B cell (primary cell): Measurements from ENCODE around the gene CCDC85A. TPM values are rescaled to one million over a fixed set of nuclear protein-coding genes. Genes with fewer than 3 reads are reported as not detected.

Source experiments
- ATAC-seq: fragments of 200-7000 bp; cut with Tn5 transposase; one replicate; pipeline ENCODE4 v1.10.0; 2021; ENCODE audit warnings: low read depth, mild to moderate bottlenecking, moderate number of reproducible peaks, moderate library complexity
- CTCF ChIA-PET: fragments of 350-600 bp; sonication (Branson Sonifier 250); formaldehyde crosslinking; loops from one replicate; lab custom pipeline; 2021; ENCODE audit warnings: antibody characterized with exemption, inconsistent platforms; lab: Charles Lee
- POLR2A ChIA-PET: fragments of 350-600 bp; sonication (Branson Sonifier 250); formaldehyde crosslinking; loops from one replicate; lab custom pipeline; 2021; ENCODE audit warnings: antibody characterized with exemption; lab: Charles Lee
- DNase-seq: peaks from one replicate; pipeline ENCODE4 v3.0.0; 2013
- H2AFZ ChIP-seq: 2 replicates; pipeline ENCODE4 v1.6.1; 2012; ENCODE audit warnings: mild to moderate bottlenecking, low read depth, low read length; ENCODE audit not compliant: insufficient read depth, poor library complexity, severe bottlenecking
- H3K27ac ChIP-seq, 2 donors: 1 replicate in 1 of 2; 2 replicates in 1 of 2; pipeline ENCODE4 v1.5.1; 2012 to 2013; ENCODE audit warnings: low read length in 2 of 2, mild to moderate bottlenecking in 2 of 2, moderate library complexity in 1 of 2
- H3K27me3 ChIP-seq, 4 experiments: fragments of 200-600 bp in 1 of 4; sonication (generic) in 1 of 4; replicated peaks in 1 of 4; 1 replicate in 2 of 4; 2 replicates in 2 of 4; pipeline versions ENCODE4 v1.6.1 to v1.7.0; 2013 to 2016; ENCODE audit warnings: low read length in 3 of 4, mild to moderate bottlenecking in 2 of 4, mixed read lengths in 1 of 4, moderate library complexity in 1 of 4; ENCODE audit not compliant: insufficient read depth in 4 of 4, control insufficient read depth in 3 of 4; ENCODE audit errors: control extremely low read depth in 1 of 4
- H3K36me3 ChIP-seq, 2 experiments: replicated peaks in 1 of 2; 1 replicate in 1 of 2; 2 replicates in 1 of 2; pipeline versions ENCODE4 v1.6.1 to v1.7.1; 2013; ENCODE audit warnings: low read length in 1 of 2; ENCODE audit not compliant: insufficient read depth in 2 of 2, control insufficient read depth in 1 of 2; ENCODE audit errors: control extremely low read depth in 1 of 2, extremely low read depth in 1 of 2
- H3K4me1 ChIP-seq, 2 donors: fragments of 200-600 bp in 1 of 2; sonication (generic) in 1 of 2; 1 replicate in 1 of 2; 2 replicates in 1 of 2; pipeline versions ENCODE4 v1.5.1 to v1.6.1; 2013 to 2017; ENCODE audit warnings: low read length in 2 of 2; ENCODE audit not compliant: control insufficient read depth in 2 of 2, insufficient read depth in 2 of 2
- H3K4me2 ChIP-seq: replicated peaks from 2 replicates; pipeline ENCODE3; 2012; ENCODE audit warnings: mild to moderate bottlenecking, low read depth, low read length; ENCODE audit not compliant: poor library complexity, severe bottlenecking
- H3K4me3 ChIP-seq, 5 experiments: fragments of 200-600 bp in 1 of 5; sonication (generic) in 1 of 5; 1 replicate in 3 of 5; 2 replicates in 2 of 5; pipeline versions ENCODE4 v1.5.1 to v1.7.0; 2011 to 2016; ENCODE audit warnings: low read length in 4 of 5, mild to moderate bottlenecking in 4 of 5, low read depth in 2 of 5, control low read depth in 1 of 5, moderate library complexity in 1 of 5; ENCODE audit not compliant: insufficient read depth in 1 of 5; ENCODE audit errors: control extremely low read depth in 1 of 5, extremely low read depth in 1 of 5
- H3K79me2 ChIP-seq: fragments of 200-600 bp; sonication (generic); one replicate; pipeline ENCODE4 v1.6.0; 2016; ENCODE audit warnings: low read length; ENCODE audit not compliant: control insufficient read depth, insufficient read depth
- H3K9ac ChIP-seq: fragments of 200-600 bp; sonication (generic); 2 replicates; pipeline ENCODE4 v1.6.1; 2017; ENCODE audit warnings: mild to moderate bottlenecking, low read length, moderate library complexity
- H3K9me3 ChIP-seq, 3 donors: one replicate each; pipeline versions ENCODE4 v1.6.1 to v1.7.1; 2013; ENCODE audit warnings: low read length in 2 of 3; ENCODE audit not compliant: control insufficient read depth in 2 of 3, insufficient read depth in 1 of 3; ENCODE audit errors: control extremely low read depth in 1 of 3
- H4K20me1 ChIP-seq: 2 replicates; pipeline ENCODE4 v1.6.0; 2012; ENCODE audit warnings: mild to moderate bottlenecking, low read length; ENCODE audit not compliant: insufficient read depth, control insufficient read depth, poor library complexity, severe bottlenecking
- H3K27ac Mint-ChIP-seq: one replicate; pipeline ENCODE4 v1.8.0; 2021; ENCODE audit warnings: mixed read lengths
- H3K27me3 Mint-ChIP-seq: one replicate; pipeline ENCODE4 v1.8.0; 2021; ENCODE audit warnings: mixed read lengths
- H3K4me1 Mint-ChIP-seq: one replicate; pipeline ENCODE4 v1.8.0; 2021; ENCODE audit warnings: mixed read lengths
- H3K4me3 Mint-ChIP-seq: one replicate; pipeline ENCODE4 v1.8.0; 2021; ENCODE audit warnings: mixed read lengths
- H3K9me3 Mint-ChIP-seq: one replicate; pipeline ENCODE4 v1.8.0; 2022; ENCODE audit warnings: mixed read lengths; ENCODE audit not compliant: insufficient read depth
- CTCF ChIP-seq: fragments of 200-600 bp; IDR thresholded peaks from one replicate; pipeline ENCODE4 v1.8.0; 2022; ENCODE audit warnings: antibody characterized with exemption, mild to moderate bottlenecking
- EZH2 ChIP-seq: IDR thresholded peaks from 2 replicates; pipeline ENCODE4 v1.6.1; 2012; ENCODE audit warnings: borderline replicate concordance, low read depth, mild to moderate bottlenecking, moderate library complexity, low read length; ENCODE audit not compliant: insufficient read depth, poor library complexity, severe bottlenecking
- WGBS: methylation state at CpG from one replicate; pipeline ENCODE4 v1.1.5; 2013; ENCODE audit warnings: missing lambda C conversion rate; ENCODE audit not compliant: insufficient coverage; 5-methylcytosine and 5-hydroxymethylcytosine counted together
- intact Hi-C: fragments of 100-400 bp; cut with micrococcal nuclease; formaldehyde crosslinking; loops from one replicate; pipeline ENCODE4 v1.10.0; 2022
- polyA plus RNA-seq: library from polyadenylated mRNA; depleted of rRNA; stranded (reverse); fragments of >200 nt; gene quantifications from 2 replicates; pipeline ENCODE4 v1.2.3, GENCODE V29; 2012
- total RNA-seq, 2 donors: library from RNA; stranded (reverse); fragments of 120-200 nt in 1 of 2; gene quantifications; 1 replicate in 1 of 2; 2 replicates in 1 of 2; pipeline versions ENCODE4 v1.2.3 to v1.2.4, GENCODE V29; 2013 to 2022

Gene CCDC85A
- total and polyA plus RNA-seq, 2 donors (not counting 1 experiment from before 2014, with no cell fraction given): 0.15 TPM; not detected in 1

GRCh38 chr2:56204556-56204955, 20.8 kb downstream of the CCDC85A start:
- Histone ChIP-seq H3K36me3 (no peaks in the 10 kb centered on the region), H3K27me3 (no peaks in the 10 kb centered on the region), H2AFZ (no peak overlapping the region), H3K4me3 (no peak overlapping the region), H3K9ac (no peak overlapping the region), H4K20me1 (no peaks in the 10 kb centered on the region), H3K9me3 (no peaks in the 10 kb centered on the region), H3K4me2 (no peak overlapping the region), H3K79me2 (no peaks in the 10 kb centered on the region), H3K4me1 (no peaks in the 10 kb centered on the region), H3K27ac (no peak overlapping the region)
- H3K27me3 Mint-ChIP-seq: no peaks in the 10 kb centered on the region
- DNase-seq: no peak
- H3K4me3 Mint-ChIP-seq: no peak overlapping the region
- ChIA-PET CTCF (no interaction called here), POLR2A (no interaction called here)
- no peaks in the 10 kb centered on the region for H3K9me3 Mint-ChIP-seq
- H3K27ac Mint-ChIP-seq: no peak overlapping the region
- no peaks in the 10 kb centered on the region for H3K4me1 Mint-ChIP-seq
- TF ChIP-seq CTCF (no peak), EZH2 (no peak)
- intact Hi-C loops: no loop called here
- 80% methylated on average over 2 of the region's 3 CpGs for WGBS
- ATAC-seq: no peak

- H3K4me1 Mint-ChIP-seq: no peaks in the 10 kb centered on the region
- WGBS: 0% methylated on average over 1 of the region's 1 CpG
Measured at GRCh38 chr2:56206250-56206649, 22.5 kb downstream of the CCDC85A start.

More at GRCh38 chr2:56206250-56206649, 22.5 kb downstream of the CCDC85A start:
- no peak overlapping the region for H3K4me3 Mint-ChIP-seq
- Histone ChIP-seq H3K36me3 (no peaks in the 10 kb centered on the region), H4K20me1 (no peaks in the 10 kb centered on the region), H3K27me3 (no peaks in the 10 kb centered on the region), H3K4me1 (no peaks in the 10 kb centered on the region), H3K4me2 (no peak overlapping the region), H3K27ac (no peak overlapping the region), H2AFZ (no peak overlapping the region), H3K9ac (no peak overlapping the region), H3K79me2 (no peaks in the 10 kb centered on the region), H3K4me3 (no peak overlapping the region), H3K9me3 (no peaks in the 10 kb centered on the region)
- TF ChIP-seq EZH2 (no peak), CTCF (no peak)
- ATAC-seq (no peak), DNase-seq (no peak)
- H3K27me3 Mint-ChIP-seq: no peaks in the 10 kb centered on the region
- H3K27ac Mint-ChIP-seq: no peak overlapping the region
- intact Hi-C loops: no loop called here
- H3K9me3 Mint-ChIP-seq: no peaks in the 10 kb centered on the region
- POLR2A ChIA-PET: no interaction called here
- CTCF ChIA-PET: no interaction called here
